HCT116 (cell line): ENCODE results near the gene CHTOP. TPM values are rescaled to one million over a fixed set of nuclear protein-coding genes. Genes with fewer than 3 reads are reported as not detected.

ENCODE experiments used
- ATAC-seq: fragments of 200-7000 bp; cut with Tn5 transposase; 2 replicates; pipeline ENCODE4 v1.9.1; 2020; ENCODE audit warnings: mild to moderate bottlenecking, moderate library complexity
- BruUV-seq: library from RNA; stranded (reverse); fragments of 400-500 nt; replicated peaks from 2 replicates; lab custom pipeline; 2021; lab: Mats Ljungman, UMichigan
- CTCF ChIA-PET: fragments of 300-600 bp; sonication (Branson Sonifier 250); formaldehyde crosslinking; loops from one replicate; lab custom pipeline; 2021; ENCODE audit warnings: antibody characterized with exemption; lab: Charles Lee
- POLR2A ChIA-PET: fragments of 300-600, 350-600 bp; sonication (Branson Sonifier 250); formaldehyde crosslinking; loops from one replicate; lab custom pipeline; 2021; ENCODE audit warnings: antibody characterized with exemption; lab: Charles Lee
- RAD21 ChIA-PET, 2 experiments: fragments of 300-600 bp; sonication (Branson Sonifier 250); formaldehyde crosslinking; loops; one replicate each; lab custom pipeline; 2023; ENCODE audit warnings: low total read pairs in 2 of 2; ENCODE audit not compliant: uncharacterized antibody in 2 of 2, unreplicated experiment in 2 of 2, low non-redundant PET in 1 of 2; lab: Charles Lee
- DNase-seq: peaks from one replicate; pipeline ENCODE4 v3.0.0-alpha.2; 2010; ENCODE audit warnings: low read depth, low spot score
- H2AFZ ChIP-seq: fragments of 200-600 bp; shearing (Covaris generic), sonication (generic); 2 replicates; pipeline ENCODE4 v1.6.1; 2017; ENCODE audit warnings: low read depth, mixed run types, mixed read lengths, antibody characterized with exemption, low read length; ENCODE audit not compliant: poor library complexity, severe bottlenecking
- H3K27ac ChIP-seq: 2 replicates; pipeline ENCODE4 v1.5.1; 2012; ENCODE audit warnings: low read depth, low read length
- H3K27me3 ChIP-seq: fragments of 200-600 bp; sonication (generic); 2 replicates; pipeline ENCODE4 v1.6.1; 2016; ENCODE audit warnings: mixed run types, low read length, mixed read lengths; ENCODE audit not compliant: insufficient read depth
- H3K36me3 ChIP-seq, 2 experiments: fragments of 200-500 bp in 1 of 2; fragments of 200-600 bp in 1 of 2; sonication (Bioruptor generic) in 1 of 2; sonication (generic) in 1 of 2; 2 replicates each; pipeline versions ENCODE4 v1.5.1 to v1.6.1; 2014 to 2016; ENCODE audit warnings: low read length in 2 of 2, inconsistent platforms in 1 of 2, mixed read lengths in 1 of 2, mixed run types in 1 of 2; ENCODE audit not compliant: insufficient read depth in 2 of 2, control insufficient read depth in 1 of 2
- H3K4me1 ChIP-seq, 2 experiments: fragments of 200-600 bp in 1 of 2; sonication (generic) in 1 of 2; 2 replicates each; pipeline versions ENCODE4 v1.5.1 to v1.6.1; 2012 to 2017; ENCODE audit warnings: low read length in 2 of 2, inconsistent platforms in 1 of 2, mild to moderate bottlenecking in 1 of 2, mixed read lengths in 1 of 2, mixed run types in 1 of 2, moderate library complexity in 1 of 2; ENCODE audit not compliant: insufficient read depth in 2 of 2, control insufficient read depth in 1 of 2
- H3K4me2 ChIP-seq: fragments of 200-600 bp; sonication (generic); 2 replicates; pipeline ENCODE4 v1.6.1; 2017; ENCODE audit warnings: mixed run types, low read length, mixed read lengths
- H3K4me3 ChIP-seq, 2 experiments: fragments of 200-600 bp in 1 of 2; sonication (generic) in 1 of 2; replicated peaks in 1 of 2; 2 replicates each; pipeline ENCODE4 v1.5.1; 2011 to 2016; ENCODE audit warnings: low read length in 2 of 2, control low read depth in 1 of 2, low read depth in 1 of 2, mild to moderate bottlenecking in 1 of 2, mixed read lengths in 1 of 2, mixed run types in 1 of 2
- H3K79me2 ChIP-seq: fragments of 200-600 bp; sonication (generic); 2 replicates; pipeline ENCODE4 v1.6.1; 2017; ENCODE audit warnings: mild to moderate bottlenecking, mixed run types, low read length, moderate library complexity, mixed read lengths; ENCODE audit not compliant: insufficient read depth
- H3K9ac ChIP-seq: fragments of 200-600 bp; sonication (generic); 2 replicates; pipeline ENCODE4 v1.6.1; 2016; ENCODE audit warnings: low read length, mixed read lengths
- H3K9me2 ChIP-seq: fragments of 200-600 bp; sonication (generic), shearing (Covaris generic); 2 replicates; pipeline ENCODE4 v1.6.1; 2017; ENCODE audit warnings: mixed run types, mild to moderate bottlenecking, moderate library complexity; ENCODE audit not compliant: insufficient read depth
- H3K9me3 ChIP-seq, 2 experiments: fragments of 200-500 bp in 1 of 2; fragments of 200-600 bp in 1 of 2; sonication (Bioruptor generic) in 1 of 2; sonication (generic) in 1 of 2; 2 replicates each; pipeline ENCODE4 v1.6.1; 2014 to 2017; ENCODE audit warnings: low read length in 2 of 2, mixed read lengths in 2 of 2, inconsistent platforms in 1 of 2, low read depth in 1 of 2, mild to moderate bottlenecking in 1 of 2, mixed run types in 1 of 2, moderate library complexity in 1 of 2; ENCODE audit not compliant: control insufficient read depth in 1 of 2, insufficient read depth in 1 of 2
- H4K20me1 ChIP-seq: fragments of 200-600 bp; sonication (generic), shearing (Covaris generic); 2 replicates; pipeline ENCODE4 v1.6.1; 2017; ENCODE audit warnings: mixed run types, mild to moderate bottlenecking, moderate library complexity; ENCODE audit not compliant: insufficient read depth
- CEBPB ChIP-seq: IDR thresholded peaks from 2 replicates; pipeline ENCODE4 v1.6.1; 2012; ENCODE audit warnings: low read depth
- EZH2phosphoT487 ChIP-seq: fragments of 200-600 bp; IDR thresholded peaks from 2 replicates; pipeline ENCODE4 v1.6.1; 2018; ENCODE audit warnings: antibody characterized with exemption, borderline replicate concordance
- POLR2A ChIP-seq: IDR thresholded peaks from 2 replicates; pipeline ENCODE4 v1.7.0; 2011; ENCODE audit warnings: borderline replicate concordance; ENCODE audit not compliant: insufficient read depth, insufficient read length; ENCODE audit errors: extremely low read depth
- POLR2AphosphoS5 ChIP-seq: IDR thresholded peaks from 2 replicates; pipeline ENCODE4 v1.6.1; 2011; ENCODE audit warnings: mild to moderate bottlenecking, low read depth, low read length, moderate library complexity
- SIN3A ChIP-seq: IDR thresholded peaks from 2 replicates; pipeline ENCODE4 v1.6.1; 2012; ENCODE audit warnings: low read depth
- SP1 ChIP-seq: IDR thresholded peaks from 2 replicates; pipeline ENCODE4 v1.6.1; 2012; ENCODE audit warnings: low read depth
- SRF ChIP-seq: IDR thresholded peaks from 2 replicates; pipeline ENCODE4 v1.6.1; 2012; ENCODE audit warnings: low read depth
- TCF7L2 ChIP-seq: IDR thresholded peaks from 2 replicates; pipeline ENCODE4 v1.7.0; 2011; ENCODE audit warnings: borderline replicate concordance, inconsistent platforms; ENCODE audit not compliant: insufficient read depth, insufficient read length; ENCODE audit errors: extremely low read depth
- YY1 ChIP-seq: IDR thresholded peaks from 2 replicates; pipeline ENCODE4 v1.6.1; 2011; ENCODE audit warnings: low read length, low read depth, moderate library complexity, mild to moderate bottlenecking; ENCODE audit not compliant: insufficient replicate concordance; ENCODE audit errors: extremely low read depth
- intact Hi-C: fragments of 100-400 bp; cut with micrococcal nuclease; formaldehyde crosslinking; loops from 2 replicates; pipeline ENCODE4 v1.10.0; 2022
- total RNA-seq: library from RNA; stranded (reverse); gene quantifications from one replicate; pipeline ENCODE4 v1.2.1, GENCODE V29; 2021; ENCODE audit not compliant: unreplicated experiment
- TF ChIP-seq, protein P1 (sequence below): IDR thresholded peaks from 2 replicates; pipeline ENCODE4 v1.6.1; 2012
- TF ChIP-seq, protein P2 (sequence below), 3 experiments: fragments of 200-600 bp in 1 of 3; sonication (generic) in 1 of 3; IDR thresholded peaks in 2 of 3; conservative IDR thresholded peaks in 1 of 3; 2 replicates each; pipeline ENCODE4 v1.5.1; 2012 to 2017; ENCODE audit warnings: low read depth in 2 of 3, low read length in 2 of 3, antibody characterized with exemption in 1 of 3, borderline replicate concordance in 1 of 3, control low read depth in 1 of 3, mild to moderate bottlenecking in 1 of 3, mixed read lengths in 1 of 3, mixed run types in 1 of 3, moderate library complexity in 1 of 3; ENCODE audit not compliant: insufficient read depth in 1 of 3

The CHTOP gene
- total RNA-seq, 1 experiment from 2014 or later = 110 TPM

DNA sequence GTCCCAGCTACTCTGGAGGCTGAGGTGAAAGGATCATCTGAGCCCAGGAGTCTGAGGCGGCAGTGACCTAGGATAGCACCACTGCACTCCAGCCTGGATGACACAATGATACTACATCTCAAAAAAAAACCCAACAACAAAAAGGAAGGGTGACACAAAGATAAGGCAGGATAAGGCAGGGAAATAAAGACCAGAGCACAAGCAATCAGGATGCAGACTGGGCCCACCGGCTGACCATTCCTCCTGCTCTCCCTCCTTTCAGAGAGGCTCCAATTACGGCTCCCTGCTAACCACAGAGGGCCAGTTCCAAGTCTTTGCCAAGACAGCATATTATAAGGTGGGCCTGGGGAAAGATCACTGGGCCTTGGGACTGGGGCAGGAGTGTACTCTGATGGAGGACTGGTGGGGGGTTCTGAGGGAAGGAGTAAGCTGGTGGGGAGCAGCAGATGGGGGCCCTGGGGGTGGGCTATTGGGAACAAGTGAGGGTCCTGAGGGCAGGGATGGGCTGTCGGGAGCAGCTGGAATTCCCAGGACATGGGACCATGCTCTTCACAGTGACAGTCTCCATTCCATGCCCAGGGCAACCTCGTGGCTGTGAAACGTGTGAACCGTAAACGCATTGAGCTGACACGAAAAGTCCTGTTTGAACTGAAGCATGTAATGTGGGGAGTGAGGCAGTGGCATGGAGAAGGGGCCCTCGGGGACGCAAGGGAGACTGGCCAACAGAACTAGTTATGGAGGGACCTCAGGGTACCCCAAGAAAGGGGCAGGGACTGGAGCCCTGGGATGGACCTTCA lies 51.9 kb downstream of the CHTOP start:
- no TSS peak for BruUV-seq
- intact Hi-C loops = no loop called here
- ChIA-PET POLR2A (no interaction called here), CTCF (no interaction called here), RAD21 (no interaction called here)
- H3K9me2 ChIP-seq = no peaks in the 10 kb centered on the region
- no peak overlapping the region for H3K4me2 ChIP-seq
- no peak overlapping the region for H3K9ac ChIP-seq
- no peaks in the 10 kb centered on the region; the same call in 1 of the 2 replicates for H3K27me3 ChIP-seq
- no peak overlapping the region for H3K27ac ChIP-seq
- no peak for ATAC-seq
- H3K36me3 ChIP-seq = no peaks in the 10 kb centered on the region
- no peaks in the 10 kb centered on the region for H3K9me3 ChIP-seq
- peaks cover 0 to 5% of the 10 kb centered on the region in 2 experiments; a peak in 1 of 4 replicates for H3K4me1 ChIP-seq
- TF ChIP-seq SP1 (no peak), EZH2phosphoT487 (no peak), CEBPB (no peak), SIN3A (no peak), POLR2A (no peak), POLR2AphosphoS5 (no peak), TCF7L2 (no peak), YY1 (no peak), SRF (no peak)
- TF ChIP-seq, protein P1, sequence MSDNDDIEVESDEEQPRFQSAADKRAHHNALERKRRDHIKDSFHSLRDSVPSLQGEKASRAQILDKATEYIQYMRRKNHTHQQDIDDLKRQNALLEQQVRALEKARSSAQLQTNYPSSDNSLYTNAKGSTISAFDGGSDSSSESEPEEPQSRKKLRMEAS = no peak
- TF ChIP-seq, protein P2, sequence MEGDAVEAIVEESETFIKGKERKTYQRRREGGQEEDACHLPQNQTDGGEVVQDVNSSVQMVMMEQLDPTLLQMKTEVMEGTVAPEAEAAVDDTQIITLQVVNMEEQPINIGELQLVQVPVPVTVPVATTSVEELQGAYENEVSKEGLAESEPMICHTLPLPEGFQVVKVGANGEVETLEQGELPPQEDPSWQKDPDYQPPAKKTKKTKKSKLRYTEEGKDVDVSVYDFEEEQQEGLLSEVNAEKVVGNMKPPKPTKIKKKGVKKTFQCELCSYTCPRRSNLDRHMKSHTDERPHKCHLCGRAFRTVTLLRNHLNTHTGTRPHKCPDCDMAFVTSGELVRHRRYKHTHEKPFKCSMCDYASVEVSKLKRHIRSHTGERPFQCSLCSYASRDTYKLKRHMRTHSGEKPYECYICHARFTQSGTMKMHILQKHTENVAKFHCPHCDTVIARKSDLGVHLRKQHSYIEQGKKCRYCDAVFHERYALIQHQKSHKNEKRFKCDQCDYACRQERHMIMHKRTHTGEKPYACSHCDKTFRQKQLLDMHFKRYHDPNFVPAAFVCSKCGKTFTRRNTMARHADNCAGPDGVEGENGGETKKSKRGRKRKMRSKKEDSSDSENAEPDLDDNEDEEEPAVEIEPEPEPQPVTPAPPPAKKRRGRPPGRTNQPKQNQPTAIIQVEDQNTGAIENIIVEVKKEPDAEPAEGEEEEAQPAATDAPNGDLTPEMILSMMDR (IDR thresholded peaks at IDR 0.05 in 2 of 3, conservative IDR thresholded peaks at IDR 0.05 in 1 of 3; ENCODE audit: borderline replicate concordance in 1 of 3, insufficient read depth in 1 of 3, low read depth in 2 of 3, low read length in 2 of 3) = no peak
- H2AFZ ChIP-seq = no peak overlapping the region
- no peak overlapping the region for H3K4me3 ChIP-seq
- no peaks in the 10 kb centered on the region for H3K79me2 ChIP-seq
- DNase-seq = no peak
- no peaks in the 10 kb centered on the region for H4K20me1 ChIP-seq
